HFFc6 (cell line): ENCODE results near the gene MIPEP. TPM values are rescaled to one million over a fixed set of nuclear protein-coding genes. Genes with fewer than 3 reads are reported as not detected.

ENCODE experiments used
- DNase-seq: peaks from one replicate; pipeline ENCODE4 v3.0.0-alpha.2; 2018
- H3K27ac Mint-ChIP-seq: 2 replicates; pipeline ENCODE4 v1.8.0; 2020; ENCODE audit warnings: mild to moderate bottlenecking, mixed read lengths
- H3K27me3 Mint-ChIP-seq: 2 replicates; pipeline ENCODE4 v1.8.0; 2021; ENCODE audit warnings: mild to moderate bottlenecking, moderate library complexity, mixed read lengths; ENCODE audit not compliant: insufficient read depth
- H3K36me3 Mint-ChIP-seq: 2 replicates; pipeline ENCODE4 v1.8.0; 2021; ENCODE audit warnings: low read depth, mixed read lengths
- H3K4me1 Mint-ChIP-seq: 2 replicates; pipeline ENCODE4 v1.8.0; 2020; ENCODE audit warnings: low read depth, mixed read lengths
- H3K4me3 Mint-ChIP-seq: 2 replicates; pipeline ENCODE4 v1.8.0; 2020; ENCODE audit warnings: mild to moderate bottlenecking, moderate library complexity, mixed read lengths
- H3K9me3 Mint-ChIP-seq: 2 replicates; pipeline ENCODE4 v1.8.0; 2020; ENCODE audit warnings: mild to moderate bottlenecking, mixed read lengths
- total RNA-seq, 6 experiments: library from RNA; stranded (reverse); fragmentation: NEBNext Ultra II Directional; extraction: Animal tissue kit (Norgen Biotek cat#: 25700); gene quantifications; 2 replicates in 1 of 6; 3 replicates in 5 of 6; pipeline ENCODE4 v1.2.3, GENCODE V29; 2021
- TF ChIP-seq, protein P1 (sequence below): fragments of 200-600 bp; sonication (generic); IDR thresholded peaks from 2 replicates; pipeline ENCODE4 v1.5.0; 2021; ENCODE audit warnings: antibody characterized with exemption, mild to moderate bottlenecking

MIPEP gene
- total RNA-seq, 6 experiments from 2014 or later = 11.3 to 15.6 (median 13.1) TPM

DNA sequence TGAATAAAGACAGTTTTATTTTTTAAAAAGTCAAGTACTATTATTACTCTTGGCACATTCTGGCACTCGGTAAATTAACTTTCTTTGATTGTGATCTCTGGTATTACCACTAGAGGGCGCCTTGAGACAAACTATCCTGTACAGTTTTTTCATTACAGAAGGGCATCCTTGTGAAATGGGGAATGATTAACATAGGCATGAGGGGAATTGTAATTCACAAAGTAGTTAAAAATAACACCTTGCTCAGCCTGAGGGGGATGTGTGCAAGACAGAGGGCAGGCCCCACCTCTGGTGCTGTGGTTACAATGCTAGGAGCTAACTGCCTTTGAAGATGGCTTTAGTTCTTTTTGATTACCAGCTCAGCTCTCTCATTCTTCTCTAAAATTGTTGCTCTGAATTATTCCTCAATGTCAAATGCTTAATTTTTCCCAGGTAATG, 32.3 kb upstream of the MIPEP start:
- H3K36me3 Mint-ChIP-seq = 0 out of 2 replicates have a peak, but pooled peaks cover 12% of the 10 kb centered on the region
- peaks cover 54% of the 10 kb centered on the region for H3K4me1 Mint-ChIP-seq
- TF ChIP-seq, protein P1, sequence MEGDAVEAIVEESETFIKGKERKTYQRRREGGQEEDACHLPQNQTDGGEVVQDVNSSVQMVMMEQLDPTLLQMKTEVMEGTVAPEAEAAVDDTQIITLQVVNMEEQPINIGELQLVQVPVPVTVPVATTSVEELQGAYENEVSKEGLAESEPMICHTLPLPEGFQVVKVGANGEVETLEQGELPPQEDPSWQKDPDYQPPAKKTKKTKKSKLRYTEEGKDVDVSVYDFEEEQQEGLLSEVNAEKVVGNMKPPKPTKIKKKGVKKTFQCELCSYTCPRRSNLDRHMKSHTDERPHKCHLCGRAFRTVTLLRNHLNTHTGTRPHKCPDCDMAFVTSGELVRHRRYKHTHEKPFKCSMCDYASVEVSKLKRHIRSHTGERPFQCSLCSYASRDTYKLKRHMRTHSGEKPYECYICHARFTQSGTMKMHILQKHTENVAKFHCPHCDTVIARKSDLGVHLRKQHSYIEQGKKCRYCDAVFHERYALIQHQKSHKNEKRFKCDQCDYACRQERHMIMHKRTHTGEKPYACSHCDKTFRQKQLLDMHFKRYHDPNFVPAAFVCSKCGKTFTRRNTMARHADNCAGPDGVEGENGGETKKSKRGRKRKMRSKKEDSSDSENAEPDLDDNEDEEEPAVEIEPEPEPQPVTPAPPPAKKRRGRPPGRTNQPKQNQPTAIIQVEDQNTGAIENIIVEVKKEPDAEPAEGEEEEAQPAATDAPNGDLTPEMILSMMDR = peak; percentile 98
- peak; percentile 60 for DNase-seq
- no peak overlapping the region for H3K4me3 Mint-ChIP-seq
- H3K9me3 Mint-ChIP-seq = peaks cover 15% of the 10 kb centered on the region
- H3K27me3 Mint-ChIP-seq = no peaks in the 10 kb centered on the region
- no peak overlapping the region for H3K27ac Mint-ChIP-seq

- Mint-ChIP-seq H3K4me3 (no peak overlapping the region), H3K4me1 (peaks cover 54% of the 10 kb centered on the region)
- TF ChIP-seq, protein P1 = no peak
Observed at GRCh38 chr13:23919006-23919405, 29.8 kb upstream of the MIPEP start.

GRCh38 chr13:23918208-23918607, 29.0 kb upstream of the MIPEP start:
- peaks cover 54% of the 10 kb centered on the region for H3K4me1 Mint-ChIP-seq
- H3K27me3 Mint-ChIP-seq = no peaks in the 10 kb centered on the region
- H3K27ac Mint-ChIP-seq = 0 out of 2 replicates have a peak overlapping the region, but pooled peaks have one; percentile 3
- TF ChIP-seq, protein P1 = no peak
- peak overlapping the region; percentile 37 for H3K4me3 Mint-ChIP-seq
- peak; percentile 35 for DNase-seq
- peaks cover 16% of the 10 kb centered on the region for H3K9me3 Mint-ChIP-seq
- H3K36me3 Mint-ChIP-seq = 0 out of 2 replicates have a peak, but pooled peaks cover 12% of the 10 kb centered on the region

More at GRCh38 chr13:23919006-23919405, 29.8 kb upstream of the MIPEP start:
- Mint-ChIP-seq H3K27me3 (no peaks in the 10 kb centered on the region), H3K27ac (no peak overlapping the region), H3K36me3 (0 out of 2 replicates have a peak, but pooled peaks cover 12% of the 10 kb centered on the region), H3K9me3 (peaks cover 16% of the 10 kb centered on the region)
- no peak for DNase-seq

GRCh38 chr13:23915308-23915707, 26.1 kb upstream of the MIPEP start:
- Mint-ChIP-seq H3K4me3 (no peak overlapping the region), H3K27me3 (no peaks in the 10 kb centered on the region), H3K9me3 (peaks cover 16% of the 10 kb centered on the region), H3K4me1 (peaks cover 45% of the 10 kb centered on the region), H3K36me3 (0 out of 2 replicates have a peak, but pooled peaks cover 12% of the 10 kb centered on the region), H3K27ac (no peak overlapping the region)
- DNase-seq = no peak
- TF ChIP-seq, protein P1 = no peak

DNA sequence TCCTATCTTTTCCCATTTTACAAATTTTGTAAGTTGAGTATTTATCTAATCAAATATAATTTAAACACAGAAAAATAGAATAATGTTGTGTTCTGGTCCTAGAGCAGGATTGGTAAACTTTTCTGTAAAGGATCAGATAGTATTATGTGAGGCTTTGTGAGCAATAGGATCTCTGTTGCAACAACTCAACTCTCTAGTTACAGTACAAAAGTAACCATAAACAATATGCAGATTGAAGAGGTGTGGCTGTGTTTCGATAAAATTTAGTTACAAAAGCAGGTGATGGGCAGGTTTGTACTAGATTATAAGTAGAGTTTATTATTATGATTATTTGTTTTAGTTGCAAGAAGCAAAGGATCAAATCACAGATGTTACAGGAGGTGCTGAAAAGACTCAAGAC, 23.3 kb upstream of the MIPEP start:
- 0 out of 2 replicates have a peak, but pooled peaks cover 7% of the 10 kb centered on the region for H3K36me3 Mint-ChIP-seq
- H3K27ac Mint-ChIP-seq = no peak overlapping the region
- no peaks in the 10 kb centered on the region for H3K27me3 Mint-ChIP-seq

More for the DNA sequence above, 23.3 kb upstream of the MIPEP start:
- H3K4me1 Mint-ChIP-seq = peaks cover 16% of the 10 kb centered on the region
- peaks cover 11% of the 10 kb centered on the region for H3K9me3 Mint-ChIP-seq
- H3K4me3 Mint-ChIP-seq = no peak overlapping the region
- no peak for DNase-seq
- TF ChIP-seq, protein P1 = no peak
